Sigmoid colon (tissue), 7 donors: ENCODE data around the gene LDLRAD4. TPM values are rescaled to one million over a fixed set of nuclear protein-coding genes. Genes with fewer than 3 reads are reported as not detected.

ENCODE experiments used
- DNase-seq: peaks from one replicate; pipeline ENCODE4 v3.0.0-alpha.2; 2019
- H3K27ac ChIP-seq, 4 donors: fragments of 200-600 bp; sonication (generic); one replicate each; pipeline ENCODE4 v1.5.1; 2016 to 2019; ENCODE audit warnings: mild to moderate bottlenecking in 1 of 4
- H3K27me3 ChIP-seq, 3 donors: fragments of 200-600 bp; sonication (generic); one replicate each; pipeline ENCODE4 v1.5.1; 2019; ENCODE audit warnings: mild to moderate bottlenecking in 1 of 3
- H3K36me3 ChIP-seq, 4 donors: fragments of 200-600 bp; sonication (generic); one replicate each; pipeline ENCODE4 v1.5.1; 2016 to 2019
- H3K4me1 ChIP-seq, 4 donors: fragments of 200-600 bp; sonication (generic); one replicate each; pipeline ENCODE4 v1.5.1; 2017 to 2019
- H3K4me3 ChIP-seq, 4 donors: fragments of 200-600 bp; sonication (generic); one replicate each; pipeline ENCODE4 v1.5.1; 2017 to 2019; ENCODE audit warnings: mild to moderate bottlenecking in 2 of 4, moderate library complexity in 1 of 4
- H3K9me3 ChIP-seq, 4 donors: fragments of 200-600 bp in 3 of 4; sonication (generic) in 3 of 4; one replicate each; pipeline versions ENCODE4 v1.5.1 to v1.6.1; 2013 to 2019
- EP300 ChIP-seq, 4 donors: sonication (generic); formaldehyde crosslinking; IDR thresholded peaks; one replicate each; pipeline ENCODE4 v1.6.1; 2017; ENCODE audit warnings: antibody characterized with exemption in 4 of 4
- POLR2A ChIP-seq, 2 donors: fragments of 450-650 bp; IDR thresholded peaks; one replicate each; pipeline ENCODE4 v1.6.1; 2016; ENCODE audit warnings: antibody characterized with exemption in 2 of 2, mild to moderate bottlenecking in 2 of 2, moderate library complexity in 2 of 2
- POLR2AphosphoS5 ChIP-seq, 4 donors: sonication (generic); formaldehyde crosslinking; IDR thresholded peaks; one replicate each; pipeline ENCODE4 v1.6.1; 2017; ENCODE audit warnings: antibody characterized with exemption in 4 of 4
- WGBS, 2 donors: extraction: QIAGEN DNeasy Blood & Tissue Kit; methylation state at CpG; one replicate each; pipeline ENCODE4 v1.1.7; 2013; 5-methylcytosine and 5-hydroxymethylcytosine counted together
- intact Hi-C: fragments of 100-400 bp; cut with DNase I; formaldehyde crosslinking; loops from one replicate; pipeline ENCODE4 v1.15.1; 2023
- polyA plus RNA-seq, 3 donors: library from polyadenylated mRNA; stranded (reverse); fragments of 200-250 nt; gene quantifications; one replicate each; pipeline ENCODE4 v1.2.3, GENCODE V29; 2013
- total RNA-seq, 4 donors: library from RNA; depleted of rRNA; stranded (reverse); fragments of >200 nt; gene quantifications; one replicate each; pipeline ENCODE4 v1.1.0, GENCODE V29; 2016
- TF ChIP-seq, protein P1 (sequence below), 4 experiments: fragments of 450-650 bp in 3 of 4; fragments of 200-600 bp in 1 of 4; IDR thresholded peaks; one replicate each; pipeline ENCODE4 v1.5.1; 2016 to 2019; ENCODE audit warnings: antibody characterized with exemption in 4 of 4, mild to moderate bottlenecking in 3 of 4, moderate library complexity in 2 of 4
- donor health status: healthy with polysubstance abuse.
- donor health status: Bipolar disorder and iron deficiency.
- donor health status: healthy.

The LDLRAD4 gene
- total and polyA plus RNA-seq, 7 donors = 1.2 to 28.2 (median 17.2) TPM

DNA sequence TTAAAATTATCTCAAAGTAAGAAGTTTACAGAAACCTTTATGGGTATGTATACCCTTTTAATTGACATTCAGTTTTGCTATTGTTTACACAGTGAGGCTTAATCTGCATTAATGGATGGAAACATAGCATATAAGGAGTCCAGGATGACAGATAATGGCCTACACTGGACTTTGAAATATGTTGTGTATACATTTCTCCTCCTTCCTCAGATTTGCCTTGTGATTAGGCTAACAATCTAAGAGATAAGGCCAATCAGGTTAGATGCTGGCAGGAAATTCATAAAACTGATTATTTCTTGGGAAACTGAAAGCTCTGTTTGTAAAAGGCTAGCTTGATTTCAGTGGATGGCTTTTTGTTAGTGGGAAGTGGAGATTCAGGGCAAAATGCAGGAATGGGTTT, 191.9 kb downstream of the LDLRAD4 start:
- Histone ChIP-seq H3K4me1 (peaks cover 0 to 4% (median 0%) of the 10 kb centered on the region in 4 donors), H3K36me3 (no peaks in the 10 kb centered on the region), H3K27me3 (no peaks in the 10 kb centered on the region), H3K27ac (no peak overlapping the region), H3K4me3 (no peak overlapping the region), H3K9me3 (no peaks in the 10 kb centered on the region)
- DNase-seq = no peak
- intact Hi-C loops = no loop called here
- TF ChIP-seq, protein P1, sequence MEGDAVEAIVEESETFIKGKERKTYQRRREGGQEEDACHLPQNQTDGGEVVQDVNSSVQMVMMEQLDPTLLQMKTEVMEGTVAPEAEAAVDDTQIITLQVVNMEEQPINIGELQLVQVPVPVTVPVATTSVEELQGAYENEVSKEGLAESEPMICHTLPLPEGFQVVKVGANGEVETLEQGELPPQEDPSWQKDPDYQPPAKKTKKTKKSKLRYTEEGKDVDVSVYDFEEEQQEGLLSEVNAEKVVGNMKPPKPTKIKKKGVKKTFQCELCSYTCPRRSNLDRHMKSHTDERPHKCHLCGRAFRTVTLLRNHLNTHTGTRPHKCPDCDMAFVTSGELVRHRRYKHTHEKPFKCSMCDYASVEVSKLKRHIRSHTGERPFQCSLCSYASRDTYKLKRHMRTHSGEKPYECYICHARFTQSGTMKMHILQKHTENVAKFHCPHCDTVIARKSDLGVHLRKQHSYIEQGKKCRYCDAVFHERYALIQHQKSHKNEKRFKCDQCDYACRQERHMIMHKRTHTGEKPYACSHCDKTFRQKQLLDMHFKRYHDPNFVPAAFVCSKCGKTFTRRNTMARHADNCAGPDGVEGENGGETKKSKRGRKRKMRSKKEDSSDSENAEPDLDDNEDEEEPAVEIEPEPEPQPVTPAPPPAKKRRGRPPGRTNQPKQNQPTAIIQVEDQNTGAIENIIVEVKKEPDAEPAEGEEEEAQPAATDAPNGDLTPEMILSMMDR (IDR thresholded peaks at IDR 0.05) = no peak

DNA sequence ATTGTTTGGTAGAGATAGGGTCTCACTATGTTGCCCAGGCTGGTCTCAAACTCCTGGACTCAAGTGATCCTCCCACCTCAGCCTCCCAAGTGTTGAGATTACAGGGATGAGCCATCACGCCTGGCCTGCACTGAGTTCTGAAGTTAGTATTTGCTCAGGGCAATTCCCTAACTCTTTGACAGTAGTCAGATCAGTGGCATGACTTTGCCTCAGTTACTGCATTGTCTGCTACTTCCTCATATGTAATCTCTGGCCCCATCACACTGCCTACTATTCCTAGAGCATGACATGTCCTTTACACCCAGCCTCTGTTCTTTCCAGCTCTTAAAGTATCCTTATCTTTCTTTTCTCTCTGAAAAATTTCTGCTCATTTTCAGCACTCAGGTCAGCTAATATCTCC, 193.5 kb downstream of the LDLRAD4 start:
- no peak overlapping the region for H3K4me3 ChIP-seq
- intact Hi-C loops = no loop called here
- H3K36me3 ChIP-seq = no peaks in the 10 kb centered on the region
- 95% methylated on average over 1 of the region's 1 CpG for WGBS, 2 donors
- no peaks in the 10 kb centered on the region for H3K27me3 ChIP-seq
- TF ChIP-seq POLR2A (IDR thresholded peaks at IDR 0.05) = no peak
- H3K4me1 ChIP-seq = peaks cover 0 to 13% (median 11%) of the 10 kb centered on the region in 4 donors
- DNase-seq = no peak
- H3K9me3 ChIP-seq = no peaks in the 10 kb centered on the region
- H3K27ac ChIP-seq = no peak overlapping the region

- H3K27ac ChIP-seq = no peak overlapping the region
- 79 to 90% methylated on average over 8 of the region's 8 CpGs for WGBS, 2 donors
These were observed 194.3 kb downstream of the LDLRAD4 start for GRCh38 chr18:13412901-13413300.

GRCh38 chr18:13414102-13414501, 195.5 kb downstream of the LDLRAD4 start:
- TF ChIP-seq POLR2A (IDR thresholded peaks at IDR 0.05) = no peak
- TF ChIP-seq, protein P1 (IDR thresholded peaks at IDR 0.05) = no peak
- TF ChIP-seq POLR2AphosphoS5 (IDR thresholded peaks at IDR 0.05) = no peak
- no peak for TF ChIP-seq EP300 (IDR thresholded peaks at IDR 0.05)
- Histone ChIP-seq H3K27ac (no peak overlapping the region), H3K9me3 (no peaks in the 10 kb centered on the region), H3K4me1 (peaks cover 0 to 19% (median 11%) of the 10 kb centered on the region in 4 donors), H3K36me3 (no peaks in the 10 kb centered on the region), H3K4me3 (no peak overlapping the region), H3K27me3 (no peaks in the 10 kb centered on the region)
- no peak for DNase-seq
- 85 to 90% methylated on average over 2 of the region's 2 CpGs for WGBS, 2 donors
- intact Hi-C loops = no loop called here

More at GRCh38 chr18:13412901-13413300, 194.3 kb downstream of the LDLRAD4 start:
- Histone ChIP-seq H3K4me1 (peaks cover 0 to 14% (median 11%) of the 10 kb centered on the region in 4 donors), H3K9me3 (no peaks in the 10 kb centered on the region), H3K27me3 (no peaks in the 10 kb centered on the region), H3K4me3 (no peak overlapping the region), H3K36me3 (no peaks in the 10 kb centered on the region)
- intact Hi-C loops = no loop called here
- TF ChIP-seq POLR2AphosphoS5 (IDR thresholded peaks at IDR 0.05) (no peak), EP300 (IDR thresholded peaks at IDR 0.05) (no peak), POLR2A (IDR thresholded peaks at IDR 0.05) (no peak)
- TF ChIP-seq, protein P1 (IDR thresholded peaks at IDR 0.05) = no peak
- DNase-seq = no peak

- no peak overlapping the region for H3K4me3 ChIP-seq
- intact Hi-C loops = no loop called here
- TF ChIP-seq, protein P1 (IDR thresholded peaks at IDR 0.05) = no peak
- TF ChIP-seq POLR2A (IDR thresholded peaks at IDR 0.05) = no peak
- TF ChIP-seq EP300 (IDR thresholded peaks at IDR 0.05) = no peak
- TF ChIP-seq POLR2AphosphoS5 (IDR thresholded peaks at IDR 0.05) = no peak
- 44 to 75% methylated on average over 4 of the region's 4 CpGs for WGBS, 2 donors
- no peak for DNase-seq
- no peaks in the 10 kb centered on the region for H3K27me3 ChIP-seq
- H3K9me3 ChIP-seq = no peaks in the 10 kb centered on the region
- no peak overlapping the region for H3K27ac ChIP-seq
- H3K36me3 ChIP-seq = no peaks in the 10 kb centered on the region
- peaks cover 0 to 19% (median 11%) of the 10 kb centered on the region in 4 donors for H3K4me1 ChIP-seq
These were observed 196.0 kb downstream of the LDLRAD4 start for GRCh38 chr18:13414521-13414920.
